HG02642 (cell line): ENCODE measurements around the gene DCC.

ENCODE experiments used
- ATAC-seq: cut with Tn5 transposase; IDR thresholded peaks from one replicate; pipeline ENCODE4 v1.9.1; 2021; ENCODE audit warnings: mild to moderate bottlenecking; ENCODE audit not compliant: unreplicated experiment, poor library complexity

Gene DCC, protein sequence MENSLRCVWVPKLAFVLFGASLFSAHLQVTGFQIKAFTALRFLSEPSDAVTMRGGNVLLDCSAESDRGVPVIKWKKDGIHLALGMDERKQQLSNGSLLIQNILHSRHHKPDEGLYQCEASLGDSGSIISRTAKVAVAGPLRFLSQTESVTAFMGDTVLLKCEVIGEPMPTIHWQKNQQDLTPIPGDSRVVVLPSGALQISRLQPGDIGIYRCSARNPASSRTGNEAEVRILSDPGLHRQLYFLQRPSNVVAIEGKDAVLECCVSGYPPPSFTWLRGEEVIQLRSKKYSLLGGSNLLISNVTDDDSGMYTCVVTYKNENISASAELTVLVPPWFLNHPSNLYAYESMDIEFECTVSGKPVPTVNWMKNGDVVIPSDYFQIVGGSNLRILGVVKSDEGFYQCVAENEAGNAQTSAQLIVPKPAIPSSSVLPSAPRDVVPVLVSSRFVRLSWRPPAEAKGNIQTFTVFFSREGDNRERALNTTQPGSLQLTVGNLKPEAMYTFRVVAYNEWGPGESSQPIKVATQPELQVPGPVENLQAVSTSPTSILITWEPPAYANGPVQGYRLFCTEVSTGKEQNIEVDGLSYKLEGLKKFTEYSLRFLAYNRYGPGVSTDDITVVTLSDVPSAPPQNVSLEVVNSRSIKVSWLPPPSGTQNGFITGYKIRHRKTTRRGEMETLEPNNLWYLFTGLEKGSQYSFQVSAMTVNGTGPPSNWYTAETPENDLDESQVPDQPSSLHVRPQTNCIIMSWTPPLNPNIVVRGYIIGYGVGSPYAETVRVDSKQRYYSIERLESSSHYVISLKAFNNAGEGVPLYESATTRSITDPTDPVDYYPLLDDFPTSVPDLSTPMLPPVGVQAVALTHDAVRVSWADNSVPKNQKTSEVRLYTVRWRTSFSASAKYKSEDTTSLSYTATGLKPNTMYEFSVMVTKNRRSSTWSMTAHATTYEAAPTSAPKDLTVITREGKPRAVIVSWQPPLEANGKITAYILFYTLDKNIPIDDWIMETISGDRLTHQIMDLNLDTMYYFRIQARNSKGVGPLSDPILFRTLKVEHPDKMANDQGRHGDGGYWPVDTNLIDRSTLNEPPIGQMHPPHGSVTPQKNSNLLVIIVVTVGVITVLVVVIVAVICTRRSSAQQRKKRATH (N-terminal part only)

DNA sequence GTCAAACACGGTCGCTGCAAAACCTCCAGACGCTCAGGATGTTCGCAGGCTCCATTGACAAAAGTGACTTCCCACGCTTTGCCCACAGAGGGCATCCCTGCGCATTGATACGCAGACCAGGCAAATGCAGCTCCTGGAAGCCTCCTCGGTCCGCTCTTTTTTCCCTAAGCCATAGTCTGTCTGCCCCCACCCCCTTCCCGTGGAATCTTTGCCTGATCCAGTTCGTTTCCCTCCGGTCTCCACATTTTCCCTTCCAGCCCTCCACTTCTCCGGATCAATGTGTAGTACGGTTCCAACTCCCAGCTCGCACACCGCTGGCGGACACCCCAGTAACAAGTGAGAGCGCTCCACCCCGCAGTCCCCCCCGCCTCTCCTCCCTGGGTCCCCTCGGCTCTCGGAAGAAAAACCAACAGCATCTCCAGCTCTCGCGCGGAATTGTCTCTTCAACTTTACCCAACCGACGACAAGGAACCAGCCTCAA is at the start of gene DCC:
Gene DCC (plus strand): TSS at position 307 of the 481 bp plus-strand sequence. CDS start 591 bp downstream, outside the sequence.
- no peak for ATAC-seq

DNA sequence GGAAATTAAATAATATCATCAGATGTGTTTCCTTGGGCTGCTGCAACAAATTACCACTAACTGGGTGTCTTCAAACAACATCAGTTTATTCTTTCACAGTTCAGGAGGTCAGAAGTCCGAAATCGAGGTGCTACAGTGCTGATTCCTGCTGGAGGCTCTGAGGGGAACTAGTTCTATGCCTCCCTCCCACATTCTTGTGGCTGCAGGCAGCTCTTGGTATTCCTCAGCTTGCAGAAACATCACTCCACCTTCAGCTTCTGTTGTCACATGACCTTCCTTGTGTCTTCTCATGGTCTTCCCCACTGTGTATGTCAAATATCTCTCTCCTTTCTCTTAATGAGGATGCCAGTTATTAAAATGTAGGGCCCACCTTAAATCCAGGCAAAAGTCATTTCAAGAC is 29.3 kb upstream of the DCC start:
- ATAC-seq: no peak

DNA sequence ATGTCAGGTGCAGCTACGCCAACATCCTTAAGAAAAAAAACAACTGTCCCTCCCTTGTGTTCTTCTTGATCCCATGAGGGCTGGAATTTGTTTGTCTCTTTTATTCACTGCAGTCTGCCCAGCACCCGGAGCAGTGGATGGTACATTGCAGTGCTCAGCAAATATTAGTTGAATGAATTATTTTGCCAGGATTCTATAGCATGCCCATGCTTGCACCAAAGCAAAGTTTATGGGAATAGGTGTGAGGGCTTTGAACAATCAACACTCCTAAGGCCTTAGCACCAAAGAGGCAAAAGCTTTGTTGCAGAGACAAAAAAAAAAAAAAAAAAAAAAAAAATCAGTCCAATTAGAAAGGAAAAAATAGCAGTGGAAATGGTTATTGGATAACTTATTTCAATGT is 28.7 kb upstream of the DCC start:
- ATAC-seq: no peak

DNA sequence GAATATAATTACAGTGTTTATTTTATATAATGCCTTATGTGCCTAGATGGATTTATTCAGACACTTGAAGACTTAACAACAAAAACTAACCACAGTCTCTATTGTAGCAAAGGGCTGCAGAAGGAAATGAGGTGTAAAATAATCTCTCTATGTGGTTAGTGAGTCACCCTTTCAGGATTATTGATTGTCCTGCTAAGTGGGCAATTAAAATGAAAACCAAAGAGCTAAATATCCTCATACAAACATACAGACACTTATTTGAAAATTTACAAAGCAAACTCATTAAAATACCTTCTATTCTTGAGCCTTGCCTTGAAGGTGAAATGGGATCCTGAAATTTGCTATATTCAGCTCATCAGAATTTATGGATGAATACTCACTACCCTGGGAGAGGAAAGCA is 27.7 kb upstream of the DCC start:
- ATAC-seq: no peak

DNA sequence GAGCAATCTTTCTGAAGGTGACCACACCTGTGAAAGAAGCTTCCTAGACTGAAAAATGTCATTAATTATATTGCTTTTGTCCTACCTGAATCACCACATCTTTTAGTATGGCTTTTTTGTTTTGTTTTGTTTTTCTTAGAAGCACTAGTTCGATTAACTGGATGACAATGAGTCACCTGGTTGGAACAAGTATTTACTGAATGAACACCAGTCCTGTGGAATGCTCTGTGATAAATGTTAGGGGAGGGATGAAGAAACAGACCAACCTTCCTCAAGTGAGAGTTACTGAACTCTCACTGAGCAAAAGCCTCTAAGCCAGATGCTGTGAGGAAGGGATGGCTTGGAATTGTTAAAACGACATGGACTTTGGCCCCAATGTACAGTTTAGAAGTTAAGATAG is 26.8 kb upstream of the DCC start:
- ATAC-seq: no peak

DNA sequence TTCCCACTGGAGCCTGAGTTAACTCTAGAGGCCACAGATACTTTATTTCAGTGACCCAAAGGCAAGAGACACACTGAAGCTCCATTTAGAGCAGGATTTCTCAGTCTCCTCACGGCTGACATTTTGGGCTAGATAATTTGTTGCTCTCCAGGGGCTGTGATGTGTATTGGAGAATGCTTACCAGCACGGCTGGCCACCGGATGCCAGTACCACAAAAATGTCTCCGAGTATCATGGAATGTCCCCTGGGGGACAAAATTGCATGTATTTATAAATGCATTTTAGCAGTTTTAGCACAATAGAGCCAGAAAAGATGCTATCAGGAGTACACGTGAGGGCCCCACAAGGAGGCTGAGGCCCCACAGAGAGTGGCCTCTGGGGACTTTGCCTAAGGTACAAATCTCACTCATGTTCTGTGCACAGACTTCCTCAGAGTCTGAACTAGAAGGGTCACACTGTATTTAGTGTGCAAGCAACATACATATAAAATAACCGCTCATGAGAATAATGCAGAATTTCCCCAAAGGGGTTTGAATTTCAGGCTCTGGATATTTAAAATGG is 20.5 kb upstream of the DCC start:
- ATAC-seq: no peak

DNA sequence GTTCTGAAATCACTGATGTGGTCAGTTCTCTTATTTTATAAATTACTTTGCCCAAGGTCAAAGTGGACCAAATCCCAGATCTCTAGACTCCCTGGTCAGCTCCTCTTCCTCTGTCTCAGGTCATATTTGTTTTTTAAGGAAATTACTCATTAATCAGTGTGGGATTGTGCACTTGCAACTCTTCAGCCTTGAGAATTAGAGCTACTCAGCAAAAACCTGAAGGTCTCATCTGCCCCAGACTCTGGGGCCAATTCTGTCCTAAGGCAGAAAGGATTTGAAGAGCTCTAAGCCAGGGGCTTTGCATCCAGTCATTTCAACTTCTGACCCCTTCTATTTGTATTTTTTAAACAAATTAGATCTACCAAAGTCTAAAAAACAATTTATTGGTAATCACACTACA is 17.7 kb upstream of the DCC start:
- ATAC-seq: no peak

DNA sequence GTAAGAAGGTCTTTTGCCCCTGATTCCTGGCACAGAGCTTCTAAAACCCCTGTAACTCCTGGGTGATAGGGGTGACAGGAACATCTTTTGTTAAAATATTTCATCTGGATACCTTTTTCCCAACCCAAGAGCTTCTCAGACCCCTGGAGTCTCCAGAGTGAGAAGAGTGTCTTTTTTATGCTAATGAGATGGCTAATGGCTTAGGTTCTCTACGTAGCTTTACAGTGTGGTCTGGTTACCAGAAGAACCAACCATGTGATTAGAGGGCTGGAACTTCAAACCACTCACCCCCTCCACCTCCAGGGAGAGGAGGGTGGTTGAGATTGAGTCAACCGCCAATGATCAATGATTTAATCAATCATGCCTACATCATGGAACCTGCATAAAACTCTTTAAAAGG is 16.2 kb upstream of the DCC start:
- no peak for ATAC-seq

DNA sequence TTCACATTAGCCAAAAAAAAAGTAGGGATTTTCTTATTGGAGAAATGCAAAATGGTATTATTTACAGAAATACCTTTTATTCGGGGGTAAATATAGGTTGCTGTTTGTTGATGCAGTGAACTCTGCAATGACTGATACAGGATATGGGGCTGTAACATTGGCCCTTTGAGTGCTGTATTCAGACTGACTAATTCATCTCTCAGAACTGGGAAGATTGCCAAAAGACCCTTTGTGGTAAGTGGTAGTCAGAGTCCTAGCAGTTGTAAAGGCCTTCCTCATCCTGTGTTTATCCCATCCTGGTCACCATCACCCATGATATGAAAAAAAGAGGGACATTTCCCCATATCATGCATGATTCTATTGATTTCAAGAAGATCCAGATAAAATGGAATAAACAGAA is 14.0 kb upstream of the DCC start:
- ATAC-seq: no peak

DNA sequence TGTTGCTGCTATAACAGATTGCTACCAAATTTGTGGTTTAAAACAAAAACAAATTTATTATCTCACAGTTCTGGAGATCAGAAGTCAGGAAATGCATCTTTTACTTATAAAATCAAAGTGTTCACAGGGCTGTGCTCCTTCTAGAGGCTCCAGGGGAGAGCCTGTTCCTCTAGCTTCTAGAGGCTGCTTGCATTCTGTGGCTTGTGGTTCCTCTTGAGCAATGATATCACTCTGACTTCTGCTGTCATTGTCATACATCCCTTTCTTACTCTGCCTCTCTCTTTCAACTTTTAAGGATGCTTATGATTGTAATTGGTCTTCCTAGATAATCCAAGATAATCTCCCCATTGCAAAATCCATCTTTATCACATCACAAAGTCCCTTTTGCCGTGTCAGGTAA is 6.1 kb upstream of the DCC start:
- no peak for ATAC-seq

DNA sequence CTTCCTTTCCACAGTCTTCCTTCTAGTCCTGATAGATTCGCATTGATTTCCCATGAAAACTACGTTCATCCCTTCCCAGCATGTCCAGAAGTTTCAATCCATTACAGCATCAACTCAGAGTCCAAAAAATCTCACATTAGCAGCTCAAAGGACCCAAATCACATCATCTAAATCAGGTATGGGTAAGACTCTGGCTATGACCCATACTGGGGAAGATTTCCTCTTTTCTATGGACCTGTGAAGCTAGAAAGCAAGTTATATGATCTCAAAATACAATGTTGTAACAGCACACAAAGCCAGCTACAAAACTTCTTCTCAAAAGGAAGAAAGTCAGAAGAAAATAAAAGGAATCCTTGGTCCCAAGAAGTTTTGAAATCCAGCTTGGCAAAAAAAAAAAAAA is 5.7 kb upstream of the DCC start:
- ATAC-seq: no peak

DNA sequence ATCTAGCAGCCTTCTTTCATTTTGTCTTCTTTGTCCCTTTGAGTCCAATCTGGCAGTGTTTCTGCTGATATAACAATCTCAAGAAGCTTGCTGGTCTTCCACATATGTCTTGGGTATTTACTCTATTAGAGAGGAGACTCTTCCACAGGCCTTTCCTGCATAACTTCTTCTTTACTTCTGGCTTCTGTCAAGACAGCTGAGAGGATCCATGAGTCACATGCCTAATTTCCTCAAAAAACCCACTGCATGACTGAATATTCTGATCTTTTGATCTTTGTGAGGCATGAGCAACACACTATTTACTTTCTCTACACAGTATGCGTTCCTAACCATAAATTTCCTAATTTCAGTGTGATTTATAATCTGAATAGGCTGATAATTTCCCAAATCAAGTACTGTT is 5.1 kb upstream of the DCC start:
- no peak for ATAC-seq

DNA sequence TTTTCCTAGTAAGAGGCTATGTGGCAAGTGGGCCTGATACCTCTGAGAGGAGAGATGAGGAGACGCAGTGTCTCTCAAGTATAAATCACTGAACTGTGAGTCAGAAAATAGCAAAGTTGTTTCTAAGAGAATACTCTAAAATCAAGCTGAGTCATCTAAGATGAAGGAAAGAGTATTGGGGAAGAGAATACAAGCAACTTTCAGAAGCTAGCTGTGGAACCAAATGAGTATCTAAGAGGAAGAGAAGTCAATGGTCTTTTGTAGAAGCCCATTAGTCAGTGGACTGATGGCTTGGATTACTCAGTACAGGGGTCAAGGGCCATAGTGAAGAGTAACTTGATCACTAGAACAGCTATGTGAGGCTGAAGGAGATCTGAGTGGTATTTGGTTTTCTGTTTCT is 2.7 kb upstream of the DCC start:
- no peak for ATAC-seq

DNA sequence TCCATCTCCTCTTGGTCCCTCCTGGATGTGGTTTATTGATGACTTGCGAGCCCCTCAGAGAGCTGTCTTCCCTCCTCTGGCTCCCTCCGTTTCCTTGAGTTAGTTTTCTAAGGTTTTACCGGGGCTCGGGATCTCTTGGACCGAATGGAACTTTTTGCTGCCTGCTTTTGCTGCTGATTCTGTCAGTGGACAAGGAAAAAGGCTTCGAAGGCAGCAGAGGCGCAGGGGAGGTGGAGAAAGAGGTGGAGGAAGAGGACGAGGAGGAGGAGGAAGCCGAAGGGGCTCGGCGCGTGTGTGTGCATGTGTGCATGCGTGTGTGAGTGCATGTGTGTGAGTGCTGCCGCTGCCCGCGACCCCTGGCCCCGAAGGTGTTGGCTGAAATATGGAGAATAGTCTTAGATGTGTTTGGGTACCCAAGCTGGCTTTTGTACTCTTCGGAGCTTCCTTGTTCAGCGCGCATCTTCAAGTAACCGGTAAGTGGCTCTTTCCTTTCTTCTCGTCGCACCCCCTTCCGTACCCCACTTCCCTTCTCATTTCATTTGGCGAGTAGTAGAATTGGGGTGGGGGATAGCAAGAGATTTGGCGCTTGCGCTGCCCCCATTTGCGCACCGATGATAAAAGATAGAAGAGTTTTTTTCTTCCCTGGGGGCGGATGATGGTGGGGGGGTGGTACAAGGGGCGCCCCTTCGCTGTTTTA is 557 bp downstream of the DCC start:
- no peak for ATAC-seq

DNA sequence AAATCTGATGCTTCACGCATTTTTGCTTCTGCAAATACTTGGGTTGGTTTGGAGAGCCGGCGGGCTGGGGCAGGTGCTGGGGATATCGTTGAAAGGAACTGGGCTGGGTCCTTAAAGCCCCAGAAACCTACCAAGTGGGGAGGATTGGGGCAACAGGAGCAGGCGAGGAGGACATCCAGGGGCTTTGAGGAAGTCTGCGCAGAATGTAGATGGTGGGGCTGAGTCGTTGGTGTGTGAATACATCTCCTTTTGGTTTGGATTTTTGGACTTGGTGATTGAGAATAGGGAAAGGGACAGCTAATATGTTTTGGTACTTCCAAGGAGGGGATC is 1.1 kb downstream of the DCC start:
- no peak for ATAC-seq

DNA sequence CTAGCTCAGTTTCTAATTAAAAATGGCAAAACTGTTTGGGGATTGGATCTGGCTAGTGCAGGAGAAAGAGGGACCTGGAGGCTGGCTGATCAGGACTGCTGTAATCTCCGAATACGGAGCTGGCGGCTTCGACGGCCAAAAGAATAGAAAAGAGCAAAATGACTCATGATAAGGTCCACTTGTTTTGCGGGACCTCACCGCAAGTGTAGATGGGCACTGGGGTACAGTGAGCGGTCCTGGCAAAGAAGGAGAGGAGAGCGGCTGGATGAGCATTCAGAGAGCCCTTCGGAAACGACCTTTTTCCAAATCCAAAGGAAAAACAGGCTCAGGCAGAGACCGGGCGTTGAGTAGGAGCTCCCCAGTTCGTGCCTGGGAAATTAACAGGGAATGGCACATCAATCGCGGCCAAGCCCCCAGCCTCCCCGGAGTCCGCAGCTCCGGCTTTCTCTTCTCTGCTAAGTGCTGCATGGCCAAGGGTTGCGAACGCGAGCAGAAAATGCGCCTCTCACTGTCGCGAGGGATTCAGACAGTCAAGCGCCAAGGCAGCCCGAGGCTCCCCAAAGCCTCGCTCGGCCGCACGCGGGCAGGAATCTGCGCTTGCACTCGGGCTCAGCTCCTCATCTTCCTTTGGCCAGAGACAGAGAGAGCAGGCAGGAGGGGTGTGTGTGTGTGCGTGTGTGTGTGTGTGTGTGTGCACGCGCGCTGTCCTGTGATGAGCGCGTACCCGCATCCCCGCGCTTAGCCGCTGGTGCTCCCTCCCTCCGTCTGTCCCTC is 1.8 kb downstream of the DCC start:
- no peak for ATAC-seq

DNA sequence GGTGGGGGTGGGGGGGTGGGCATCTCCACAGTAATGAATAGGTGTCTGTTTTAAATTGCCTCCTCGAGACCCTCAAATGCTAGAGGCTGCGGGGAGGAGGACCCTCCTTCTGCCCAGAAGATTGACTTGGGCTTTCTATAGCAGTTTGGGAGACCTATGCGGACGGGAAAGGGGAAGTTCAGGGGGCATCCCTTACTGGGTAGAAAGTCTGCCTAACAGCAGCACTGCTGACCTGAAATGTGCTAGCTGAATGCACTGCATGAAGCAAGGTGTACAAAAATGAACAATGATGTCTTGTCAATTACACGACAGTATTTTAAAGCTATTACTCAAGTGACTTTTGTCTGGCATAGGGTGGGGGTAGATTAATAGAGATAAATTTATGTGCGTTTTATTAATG is 2.5 kb downstream of the DCC start:
- no peak for ATAC-seq

DNA sequence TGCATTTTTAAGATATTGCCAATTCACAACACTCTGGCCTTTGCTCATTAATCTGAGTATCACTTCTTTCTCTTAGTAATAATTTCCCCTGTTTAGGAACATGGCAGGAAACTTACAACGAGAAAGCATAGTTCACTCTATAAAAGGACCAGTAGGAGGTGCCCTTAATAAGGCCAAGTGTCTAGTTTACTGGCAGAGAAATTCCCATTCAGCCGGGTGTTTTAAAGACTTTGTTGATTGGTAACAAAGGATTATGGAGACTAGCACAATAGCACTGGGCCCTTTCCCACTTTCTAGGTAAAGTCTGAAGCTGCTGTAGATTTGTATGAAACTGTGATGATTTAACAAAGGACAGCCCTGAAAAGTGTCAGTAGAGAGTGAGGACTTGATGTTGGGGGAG is 3.1 kb downstream of the DCC start:
- no peak for ATAC-seq

DNA sequence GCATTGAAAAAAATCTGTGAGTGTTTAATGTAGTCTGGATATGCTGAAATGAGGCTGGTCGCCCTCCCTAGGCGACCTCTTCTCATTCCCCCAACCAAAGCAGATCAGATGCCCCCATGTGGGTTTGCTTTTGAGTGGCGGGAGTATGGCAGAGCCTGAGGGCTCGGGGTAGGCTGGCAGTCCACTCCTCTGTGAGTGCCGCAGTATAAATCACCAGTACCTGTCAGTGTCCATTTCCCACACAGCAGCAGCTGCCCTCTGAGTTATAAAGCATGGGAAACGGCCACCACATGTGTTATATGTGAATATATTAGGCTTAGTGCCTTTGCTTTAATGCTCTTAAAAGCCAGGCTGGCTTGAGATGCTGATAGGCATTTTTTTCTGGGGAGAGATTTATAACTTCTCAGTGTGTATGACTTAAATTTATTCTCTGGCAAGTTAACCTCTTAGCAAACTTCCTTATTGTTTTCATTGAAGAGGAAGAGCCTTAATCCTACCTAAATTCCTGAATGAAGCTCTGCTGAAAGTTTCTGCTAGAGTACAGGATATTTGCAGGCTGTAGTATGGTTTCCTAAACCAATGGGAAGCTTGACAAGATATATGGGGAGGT is 3.8 kb downstream of the DCC start:
- no peak for ATAC-seq
